ENCODE data around the gene RPRD2.
"Not testable (repeated sequence)": the region's sequence is repeated elsewhere in the genome, so short reads cannot be mapped to it uniquely, and the experiment has no call there.

RPRD2 gene

DNA sequence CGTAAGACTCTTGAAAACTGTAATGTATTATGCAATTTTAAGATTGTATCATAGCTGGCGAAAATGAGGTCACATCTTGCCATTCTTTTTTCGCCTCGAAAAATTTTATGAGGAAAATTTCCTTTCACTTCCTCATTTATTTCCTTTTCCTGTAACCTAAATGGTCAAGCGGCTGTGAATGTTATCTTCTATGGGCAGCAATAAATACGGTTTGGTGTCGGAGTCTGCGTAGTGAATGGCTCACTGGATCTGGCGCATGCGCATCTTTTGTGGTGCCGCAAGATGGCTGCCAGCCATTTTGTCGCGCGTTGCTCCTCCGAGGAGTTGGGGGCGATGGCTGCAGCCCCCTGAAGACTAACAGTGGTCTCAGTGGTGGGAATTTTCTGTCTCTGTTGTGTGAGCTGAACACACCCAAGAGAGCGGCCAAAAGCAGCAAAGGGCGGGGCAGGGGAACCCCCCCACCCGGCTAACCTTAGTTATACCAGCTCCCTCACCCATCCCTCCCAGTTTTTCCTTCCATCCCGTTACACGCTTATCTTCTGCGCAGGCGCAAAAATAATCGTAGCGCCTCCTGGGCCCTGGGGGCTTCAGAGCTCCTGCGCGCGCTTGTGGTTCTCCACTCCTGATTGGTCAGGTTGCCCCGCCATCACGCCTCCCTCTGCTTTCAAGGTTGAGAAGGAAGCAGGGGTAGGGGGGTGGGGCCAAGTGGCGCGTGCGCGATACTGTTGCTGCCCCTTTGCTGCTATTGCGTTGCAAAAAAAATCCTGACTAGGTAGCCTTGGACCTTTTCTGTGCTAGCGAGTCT lies at the start of gene RPRD2:
TSS of gene RPRD2 (plus strand) at position 722 of the 805 bp plus-strand sequence. CDS start 568 bp downstream, outside the sequence.
- DNase-seq = peak; percentile 99

DNA sequence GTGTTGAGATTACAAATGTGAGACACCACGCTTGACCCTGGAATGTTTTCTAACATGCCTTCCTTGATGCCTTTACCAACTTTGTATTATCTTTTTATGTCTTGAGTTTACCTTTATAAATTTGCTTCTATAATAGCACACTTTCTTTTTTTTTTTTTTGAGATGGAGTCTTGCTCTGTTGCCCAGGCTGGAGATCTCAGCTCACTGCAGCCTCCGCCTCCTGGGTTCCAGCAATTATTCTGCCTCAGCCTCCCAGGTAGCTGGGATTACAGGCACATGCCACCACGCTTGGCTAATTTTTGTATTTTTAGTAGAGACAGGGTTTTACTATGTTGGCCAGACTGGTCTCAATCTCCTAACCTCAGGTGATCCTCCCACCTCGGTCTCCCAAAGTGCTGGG lies 49.3 kb upstream of the RPRD2 start:
- DNase-seq = not testable (repeated sequence)

DNA sequence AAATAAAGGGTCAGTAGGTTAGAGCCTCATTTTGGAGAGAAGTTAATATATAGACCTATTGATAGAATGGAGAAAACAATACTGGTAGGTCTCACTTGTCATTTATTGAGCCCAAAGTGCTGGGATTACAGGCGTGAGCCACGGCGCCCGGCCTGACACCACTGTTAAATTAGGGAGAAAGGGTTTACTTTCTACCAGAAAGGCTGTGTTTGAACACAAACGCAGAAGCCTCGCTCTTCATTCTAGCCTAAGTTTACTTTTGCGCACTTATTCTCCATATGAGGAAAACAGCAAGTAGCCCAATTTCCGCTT lies 43.3 kb upstream of the RPRD2 start:
- no peak for DNase-seq

DNA sequence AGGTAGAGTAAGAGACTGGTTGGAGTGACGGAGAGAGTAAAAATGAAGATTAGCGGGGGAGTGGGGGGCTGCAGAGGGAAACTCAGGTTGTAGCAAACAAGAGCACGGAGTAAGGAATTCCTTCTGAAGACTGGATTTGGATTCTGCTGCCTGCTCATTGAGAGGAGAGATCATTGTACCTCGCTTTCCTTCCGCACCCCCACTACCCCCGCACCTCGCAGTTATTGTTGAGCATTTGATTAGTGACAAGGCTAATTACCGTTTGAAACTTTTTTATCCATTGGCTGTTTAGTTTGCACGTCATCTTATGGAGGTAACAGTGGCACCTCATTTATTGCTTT lies 42.2 kb upstream of the RPRD2 start:
- no peak for DNase-seq

DNA sequence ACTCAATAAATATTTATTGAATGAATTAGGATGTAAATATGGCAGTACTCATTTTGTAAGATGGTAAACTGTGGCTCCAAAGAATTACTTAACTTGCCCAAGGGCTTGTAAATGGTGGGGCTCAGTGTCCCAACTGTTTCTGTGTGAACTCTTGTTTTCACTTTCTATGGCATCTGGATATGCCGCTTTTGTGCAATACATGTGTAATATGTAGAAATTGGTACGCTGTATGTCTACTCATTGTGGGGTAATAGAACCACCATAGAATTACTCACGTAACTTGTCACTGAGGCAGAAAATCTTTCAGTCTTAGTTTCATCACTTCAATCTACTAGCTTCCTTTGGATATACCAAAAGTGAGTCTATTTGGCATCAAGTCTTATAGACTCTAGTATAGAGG lies 41.6 kb upstream of the RPRD2 start:
- no peak for DNase-seq

DNA sequence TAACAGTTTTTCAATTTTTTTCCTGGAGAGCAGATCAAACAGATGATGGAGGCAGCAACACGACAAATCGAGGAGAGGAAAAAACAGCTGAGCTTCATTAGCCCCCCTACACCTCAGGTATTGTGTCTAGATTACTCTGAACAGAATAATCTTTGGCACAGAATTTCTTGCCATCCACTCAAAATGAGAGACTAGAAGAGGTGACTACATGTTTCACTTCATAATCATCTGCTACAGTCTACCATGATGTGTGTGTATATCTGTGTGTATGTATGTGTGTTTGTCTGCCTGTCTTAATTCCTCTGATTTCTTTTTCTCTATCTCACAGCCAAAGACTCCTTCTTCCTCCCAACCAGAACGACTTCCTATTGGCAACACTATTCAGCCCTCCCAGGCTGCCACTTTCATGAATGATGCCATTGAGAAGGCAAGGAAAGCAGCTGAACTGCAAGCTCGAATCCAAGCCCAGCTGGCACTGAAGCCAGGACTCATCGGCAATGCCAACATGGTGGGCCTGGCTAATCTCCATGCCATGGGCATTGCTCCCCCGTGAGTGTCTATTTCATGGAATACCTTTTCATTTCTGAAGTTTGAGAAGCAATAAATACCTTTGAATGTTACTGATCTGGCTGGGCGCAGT lies 31.2 kb upstream of the RPRD2 start:
- no peak for DNase-seq

DNA sequence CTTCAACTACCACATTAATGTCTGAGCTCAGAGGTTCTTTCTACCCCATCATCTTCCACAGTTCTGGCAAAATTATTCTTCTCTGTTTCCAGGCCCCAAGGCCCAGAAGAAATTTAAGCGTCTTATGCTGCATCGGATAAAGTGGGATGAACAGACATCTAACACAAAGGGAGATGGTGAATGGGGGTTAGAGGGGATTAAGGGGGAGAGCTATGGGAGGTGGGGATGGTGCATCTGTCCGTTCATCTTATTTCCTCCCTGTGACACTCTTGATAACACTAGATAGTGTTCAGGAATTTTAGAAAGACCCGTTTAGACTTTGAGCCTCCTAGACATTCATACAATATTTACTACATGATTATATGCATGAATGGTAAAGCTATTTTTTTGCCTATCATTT lies 17.6 kb upstream of the RPRD2 start:
- DNase-seq = no peak

DNA sequence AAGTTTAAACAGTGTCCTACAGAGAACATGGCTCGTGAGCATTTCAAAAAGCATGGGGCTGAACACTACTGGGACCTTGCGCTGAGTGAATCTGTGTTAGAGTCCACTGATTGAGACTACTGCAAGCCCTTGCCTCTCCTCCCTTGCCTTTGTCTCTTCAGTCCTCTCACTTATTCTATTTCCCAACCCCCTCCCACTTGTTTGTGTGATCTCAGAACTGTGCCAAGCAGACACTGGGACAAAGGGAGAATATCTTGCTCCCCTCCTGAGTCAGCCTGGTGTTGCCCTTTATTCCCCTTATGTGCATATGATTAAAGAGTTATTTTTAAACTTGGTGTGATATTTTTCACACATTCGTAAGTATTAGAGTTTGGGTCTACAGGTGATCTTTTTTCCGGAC lies 11.1 kb upstream of the RPRD2 start:
- no peak for DNase-seq

DNA sequence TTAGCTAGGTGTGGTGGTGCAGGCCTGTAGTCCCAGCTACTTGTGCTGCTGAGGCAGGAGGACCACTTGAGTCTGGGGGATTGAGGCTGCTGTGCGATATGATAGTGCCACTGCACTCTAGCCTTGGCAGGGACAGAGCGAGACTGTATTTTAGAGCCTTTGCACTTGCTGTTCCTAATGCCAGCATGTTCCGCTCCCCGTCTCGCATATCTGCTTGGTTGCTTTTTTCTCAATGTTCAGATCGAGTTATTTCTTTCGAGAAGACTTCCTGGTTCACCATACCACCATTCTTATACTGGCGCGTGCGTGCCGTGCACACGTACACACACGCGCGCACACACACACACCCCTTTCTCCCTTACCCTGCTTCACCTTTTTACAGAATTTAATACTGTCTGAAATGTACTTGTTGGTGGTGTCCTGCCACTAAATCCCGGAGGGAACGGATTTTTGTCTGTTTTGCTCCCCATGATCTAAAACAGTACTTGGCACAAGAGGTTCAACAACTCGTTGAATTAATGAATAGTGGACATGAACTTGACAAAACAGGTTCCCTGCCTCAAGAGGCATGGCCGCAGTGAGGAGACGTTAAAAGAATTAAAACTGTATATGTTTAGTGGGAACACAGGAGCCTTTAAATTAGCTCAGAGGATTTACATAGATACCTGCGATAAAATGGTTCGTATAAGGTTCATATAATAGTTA lies 1.1 kb upstream of the RPRD2 start:
- DNase-seq = peak in 1 of 2 experiments; percentile 22

DNA sequence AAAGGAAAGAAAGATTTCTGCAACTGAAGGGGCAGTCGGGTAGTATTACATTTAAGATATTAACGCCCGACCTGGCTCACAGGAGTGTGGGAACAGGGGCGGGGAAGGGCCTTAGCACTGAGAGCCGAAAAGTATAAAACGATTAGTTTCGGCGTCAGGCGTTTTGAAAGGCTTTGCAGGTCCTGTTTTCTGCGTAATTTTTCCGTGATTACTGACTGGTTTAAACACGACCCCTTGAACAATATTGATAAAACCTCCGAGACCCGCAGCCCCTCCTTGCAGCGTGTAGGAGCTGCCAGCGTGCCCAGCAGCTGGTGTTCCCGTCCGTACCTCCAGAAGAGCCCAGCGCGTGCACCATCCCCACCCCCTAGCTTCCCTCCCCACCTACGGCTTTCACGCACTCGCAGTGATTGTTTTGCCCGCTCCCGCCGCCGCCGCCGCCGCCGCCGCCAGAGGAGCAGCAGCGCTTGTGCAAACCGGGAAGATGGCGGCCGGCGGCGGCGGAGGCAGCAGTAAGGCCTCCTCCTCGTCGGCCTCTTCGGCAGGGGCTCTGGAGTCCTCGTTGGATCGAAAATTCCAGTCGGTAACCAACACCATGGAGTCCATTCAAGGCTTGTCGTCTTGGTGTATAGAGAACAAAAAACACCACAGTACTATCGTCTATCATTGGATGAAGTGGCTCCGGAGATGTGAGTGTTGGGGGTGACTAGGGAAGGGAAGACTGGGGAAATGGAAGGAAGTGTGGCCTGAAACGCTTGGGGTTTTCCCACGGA lies 470 bp downstream of the RPRD2 start:
- DNase-seq = peak; percentile 79 to 83

DNA sequence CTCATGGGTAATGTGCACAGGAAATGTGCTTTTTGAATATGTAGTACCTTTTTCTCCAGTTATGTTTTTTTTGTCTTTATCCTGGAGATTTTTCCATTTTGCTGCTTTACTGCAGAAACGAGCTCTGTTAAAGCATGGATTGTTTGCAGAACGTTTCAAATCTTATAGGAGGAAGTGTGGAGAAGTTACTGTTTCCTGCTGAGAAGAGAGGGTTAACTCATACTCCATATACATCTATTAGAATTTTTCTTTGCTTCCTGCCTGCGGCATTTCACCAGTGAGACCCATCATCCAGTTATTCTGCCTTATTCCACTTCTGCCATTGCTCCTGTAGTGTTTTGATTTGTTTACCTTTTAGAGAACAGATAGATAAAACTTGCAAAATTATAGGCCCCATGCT lies 2.0 kb downstream of the RPRD2 start:
- no peak for DNase-seq

DNA sequence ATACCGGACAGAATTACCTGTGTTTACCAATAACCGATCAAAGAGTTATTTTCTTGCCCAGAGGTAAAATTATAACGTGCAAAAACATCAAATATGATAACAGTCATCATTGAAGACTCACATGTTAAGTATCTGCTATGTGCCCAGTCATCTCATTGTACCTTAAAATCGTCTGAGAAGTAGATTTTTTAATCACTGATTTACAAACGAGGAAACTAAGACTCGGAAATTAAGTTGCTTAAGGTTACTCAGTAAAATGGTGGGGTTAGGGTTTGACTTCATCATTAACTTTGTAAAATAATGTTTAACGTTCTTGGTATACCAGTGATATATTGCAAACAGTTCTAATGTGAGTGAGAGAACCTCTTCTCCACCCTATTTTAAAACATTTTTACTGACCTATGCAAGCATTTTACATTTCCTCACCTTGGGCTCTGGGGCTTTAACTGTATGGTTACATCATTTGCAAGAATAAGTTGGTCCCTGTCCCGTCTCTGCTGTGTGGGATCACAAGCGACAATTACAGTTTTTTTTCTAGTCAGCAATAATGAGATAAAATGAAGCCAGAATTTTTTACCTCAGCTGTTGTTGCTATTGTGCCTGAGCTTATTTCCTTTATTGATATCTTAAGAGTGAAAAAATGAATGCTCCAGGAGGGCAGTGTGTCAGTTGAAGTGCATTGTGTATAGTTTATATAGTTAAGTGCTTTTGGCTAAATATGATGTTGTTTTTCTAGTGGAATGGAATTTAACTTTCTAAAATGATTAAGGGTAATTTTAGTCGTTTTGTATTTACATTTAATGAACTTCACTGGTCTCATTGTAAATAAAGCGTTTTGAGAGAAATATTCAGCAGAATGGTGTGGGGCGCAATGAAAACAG lies 2.7 kb downstream of the RPRD2 start:
- DNase-seq = no peak

DNA sequence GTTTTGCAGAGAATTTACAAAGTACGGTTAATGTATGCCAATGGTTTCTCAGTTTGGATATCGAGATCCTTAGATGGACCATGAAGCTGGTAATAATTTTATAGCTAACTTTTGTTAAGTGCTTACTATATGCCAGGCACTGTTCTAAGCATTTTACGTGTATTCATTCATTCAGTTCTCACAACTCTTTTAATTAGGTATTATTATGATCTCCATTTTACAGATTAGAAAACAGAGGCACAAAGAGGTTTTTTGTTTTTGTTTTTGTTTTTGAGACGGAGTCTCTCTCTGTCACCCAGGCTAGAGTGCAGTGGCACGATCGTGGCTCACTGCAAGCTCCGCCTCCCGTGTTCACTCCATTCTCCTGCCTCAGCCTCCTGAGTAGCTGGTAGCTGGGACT lies 7.2 kb downstream of the RPRD2 start:
- DNase-seq = no peak

DNA sequence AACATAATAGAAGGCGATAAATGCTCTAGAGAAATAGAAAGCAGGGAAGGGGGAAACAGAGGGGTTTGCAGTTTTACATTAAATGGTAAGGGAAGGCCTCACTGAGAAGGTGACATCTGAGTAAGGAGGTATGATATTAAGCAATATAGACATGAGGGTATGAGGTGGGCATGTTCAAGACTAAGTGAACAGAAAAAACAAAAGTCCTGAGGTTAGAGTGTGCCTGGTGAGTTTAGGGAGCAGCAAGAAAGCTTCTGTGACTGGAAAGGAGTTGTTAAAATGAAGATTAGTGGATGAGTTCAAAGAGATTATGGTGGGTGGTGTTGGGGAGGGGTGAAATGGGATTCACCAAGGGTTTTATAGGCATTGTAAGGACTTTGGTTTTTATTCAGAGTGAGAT lies 8.6 kb downstream of the RPRD2 start:
- DNase-seq = no peak

DNA sequence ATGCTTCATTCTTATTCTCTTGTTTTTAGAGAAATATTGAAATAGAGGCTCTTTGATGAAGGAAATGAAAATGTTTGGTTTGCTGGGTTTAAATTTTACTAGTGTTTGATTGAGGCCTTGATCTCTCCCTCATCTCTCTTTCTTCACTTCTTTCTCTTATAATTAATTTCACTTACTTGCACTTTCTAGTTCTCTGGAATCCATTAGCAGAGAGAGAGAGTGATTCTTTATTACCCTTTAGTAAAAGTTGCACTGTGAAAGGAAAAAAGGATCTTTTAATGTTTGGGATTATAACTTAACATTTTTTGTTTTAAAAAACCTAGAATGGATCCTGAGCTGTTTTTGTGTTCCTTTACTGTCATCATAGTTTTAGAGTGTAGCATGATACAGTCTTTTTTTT lies 12.2 kb downstream of the RPRD2 start:
- no peak for DNase-seq

DNA sequence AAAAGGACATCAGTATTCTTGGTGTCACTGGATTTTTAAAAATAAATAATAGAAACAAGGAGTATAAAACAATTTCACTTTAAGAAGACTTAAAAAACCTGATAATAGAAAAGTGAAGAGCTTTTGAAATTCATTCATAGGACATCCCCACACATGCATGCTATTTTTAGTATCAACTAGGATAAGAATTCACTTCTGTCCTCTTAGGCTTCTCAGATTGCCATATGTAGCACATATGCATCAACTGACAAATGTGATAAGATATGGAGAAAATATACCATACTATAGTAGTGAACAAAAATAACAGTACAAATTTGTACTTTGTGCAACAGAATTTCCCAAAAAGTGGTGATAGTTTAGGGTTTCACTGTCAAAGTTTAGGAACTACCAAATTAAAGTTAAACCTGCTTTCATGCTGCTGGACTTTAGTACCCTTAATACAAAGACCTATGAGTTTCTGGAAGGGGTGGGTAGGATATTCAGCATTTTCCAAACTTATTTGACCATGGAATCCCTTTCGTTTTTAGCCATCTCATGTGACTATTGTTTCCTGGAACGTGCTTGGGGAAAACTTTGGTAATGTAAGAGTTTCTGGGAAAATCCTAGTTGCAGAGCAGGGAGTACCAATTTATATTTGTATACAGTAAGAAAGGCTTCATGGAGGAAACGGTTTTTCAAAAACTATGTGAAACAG lies 19.8 kb downstream of the RPRD2 start:
- no peak for DNase-seq

DNA sequence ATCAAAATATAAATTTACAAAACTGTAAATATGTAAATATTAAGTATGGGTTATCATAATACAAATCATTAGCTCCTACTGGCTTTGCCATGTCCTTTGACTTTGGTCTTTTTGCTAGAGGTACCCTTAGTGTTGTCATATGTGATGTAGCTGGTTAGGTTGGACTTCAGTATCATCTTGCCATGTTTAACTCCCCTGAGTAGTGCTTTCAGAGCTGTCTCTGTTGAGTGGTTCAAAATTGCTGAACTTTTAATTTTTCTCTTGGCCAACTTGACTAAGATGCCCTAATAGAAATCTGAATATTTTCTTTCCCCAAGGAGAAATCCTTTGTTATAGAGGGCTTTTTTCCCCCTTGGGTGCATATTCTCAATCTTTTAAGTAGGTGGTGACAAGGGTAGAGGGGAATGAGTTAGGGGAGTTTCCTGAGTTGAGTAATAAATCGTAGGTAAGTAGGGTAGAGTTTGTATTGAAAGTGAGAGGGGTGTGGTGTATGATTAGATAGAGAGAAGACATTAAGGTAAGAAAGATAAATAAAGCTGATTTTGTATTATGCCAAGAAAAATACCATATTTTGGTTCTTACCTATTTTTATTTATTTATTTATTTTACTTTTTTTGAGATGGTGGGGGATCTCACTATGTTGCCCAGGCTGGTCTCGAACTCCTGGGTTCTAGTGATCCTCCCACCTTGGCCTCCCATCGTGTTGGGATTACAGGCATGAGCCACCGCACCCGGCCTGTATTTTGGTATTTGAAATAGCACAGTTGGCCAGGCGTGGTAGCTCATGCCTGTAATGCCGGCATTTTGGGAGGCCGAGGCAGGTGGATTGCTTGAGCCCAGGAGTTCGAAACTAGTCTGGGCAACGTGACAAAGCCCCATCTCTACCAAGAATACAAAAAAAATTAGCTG lies 21.8 kb downstream of the RPRD2 start:
- no peak for DNase-seq

DNA sequence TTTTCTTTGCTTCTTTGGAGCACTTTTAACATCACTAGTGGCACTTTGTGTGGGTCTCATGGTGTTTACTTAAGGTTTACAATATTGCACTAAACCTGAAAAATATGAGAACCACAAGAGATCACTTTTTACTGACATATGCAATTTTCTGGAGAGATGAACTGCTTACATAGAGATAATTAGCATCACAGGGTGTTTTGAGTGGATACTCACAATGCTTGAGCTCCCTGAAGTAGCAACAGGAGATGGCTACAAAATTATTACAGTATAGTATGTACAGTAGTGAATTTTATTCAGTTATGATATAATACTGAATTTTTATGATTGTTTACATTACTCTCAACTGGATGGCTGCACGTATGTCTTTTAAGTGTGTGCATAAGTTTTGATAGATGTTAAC lies 22.6 kb downstream of the RPRD2 start:
- no peak for DNase-seq

DNA sequence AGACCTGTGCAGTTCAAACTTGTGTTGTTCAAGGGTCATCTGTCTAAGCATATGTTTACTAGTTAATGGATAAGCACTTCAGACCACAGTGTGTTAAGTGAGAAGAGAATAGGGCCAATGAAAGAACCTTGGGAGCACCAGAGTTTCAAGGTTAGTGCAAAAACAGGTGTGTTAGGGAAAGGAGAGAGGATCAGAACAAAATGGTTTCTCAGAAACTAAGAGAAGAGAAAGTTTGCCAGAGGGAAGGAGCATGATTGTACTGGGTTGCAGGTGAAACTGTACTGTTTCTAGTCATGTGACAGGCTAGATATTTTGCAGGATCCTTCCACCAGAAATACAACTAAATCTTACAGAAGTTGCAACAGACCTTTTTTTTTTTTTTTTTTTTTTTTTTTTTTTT lies 23.3 kb downstream of the RPRD2 start:
- DNase-seq = no peak

DNA sequence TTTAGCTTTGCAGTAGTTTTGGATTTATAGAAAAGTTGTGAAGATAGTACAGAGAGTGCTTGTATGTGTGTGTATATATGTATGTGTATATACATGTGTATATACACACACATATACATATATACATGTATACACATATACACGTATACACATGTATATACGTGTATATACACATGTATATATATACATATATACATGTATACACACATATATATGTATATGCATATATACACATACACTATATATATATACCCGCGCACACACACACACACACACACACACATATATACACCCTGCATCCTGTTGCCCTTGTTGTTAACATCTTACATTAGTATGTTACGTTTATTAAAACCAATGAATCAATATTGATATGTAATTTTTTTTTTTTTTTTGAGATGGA lies 24.3 kb downstream of the RPRD2 start:
- DNase-seq = no peak

DNA sequence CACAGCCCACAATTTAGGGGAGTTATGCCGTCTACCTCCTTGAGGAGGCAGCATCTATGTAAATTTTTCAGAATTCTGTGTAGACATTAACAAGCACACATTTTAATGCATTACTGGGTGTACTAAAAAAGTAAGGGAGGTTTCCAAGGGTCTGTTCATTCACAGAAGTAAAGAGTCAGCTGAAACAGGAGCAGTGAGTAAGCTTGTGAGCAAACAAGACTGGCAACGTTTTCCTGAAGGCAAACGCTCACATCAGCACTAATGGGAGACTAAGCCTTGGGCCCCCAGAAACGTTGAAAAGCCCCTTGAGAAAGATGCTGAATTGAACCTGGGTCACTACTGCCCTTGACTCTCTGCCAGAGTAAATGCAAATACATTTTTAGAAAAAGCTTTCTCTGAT lies 25.7 kb downstream of the RPRD2 start:
- DNase-seq = no peak
